K562 (cell line): ENCODE measurements around the gene EML3. TPM values are rescaled to one million over a fixed set of nuclear protein-coding genes. Genes with fewer than 3 reads are reported as not detected.

ENCODE experiments used
- BCL6 ChIP-seq: fragments of 250-450 bp; sonication (Bioruptor Pico); IDR thresholded peaks from 2 replicates; pipeline ENCODE4 v1.4.0; 2020
- FIP1L1 ChIP-seq: fragments of 200-400 bp; formaldehyde crosslinking; IDR thresholded peaks from 2 replicates; pipeline ENCODE4 v1.6.1; 2018; ENCODE audit warnings: mild to moderate bottlenecking, low read depth, low read length; ENCODE audit not compliant: poor library complexity, severe bottlenecking
- FOXK1 ChIP-seq: sonication (generic); formaldehyde crosslinking; IDR thresholded peaks from 2 replicates; pipeline ENCODE4 v1.8.0; 2022; ENCODE audit warnings: missing genetic modification reagents, mild to moderate bottlenecking, borderline replicate concordance
- KAT8 ChIP-seq: fragments of 450-650 bp; IDR thresholded peaks from 2 replicates; pipeline ENCODE4 v1.6.1; 2016; ENCODE audit warnings: low read depth, mild to moderate bottlenecking
- PHF8 ChIP-seq: fragments of 200-600 bp; sonication (generic); IDR thresholded peaks from 2 replicates; pipeline ENCODE4 v1.6.1; 2012; ENCODE audit warnings: mixed run types, mild to moderate bottlenecking, inconsistent platforms, low read length, moderate library complexity, borderline replicate concordance
- RERE ChIP-seq: sonication (generic); formaldehyde crosslinking; IDR thresholded peaks from 2 replicates; pipeline ENCODE4 v1.8.0; 2023; ENCODE audit warnings: missing genetic modification reagents, mild to moderate bottlenecking, borderline replicate concordance
- RNF219 ChIP-seq: fragments of 250-450 bp; sonication (Bioruptor Pico); IDR thresholded peaks from 2 replicates; pipeline ENCODE4 v1.5.0; 2022; ENCODE audit warnings: mild to moderate bottlenecking
- TCFL5 ChIP-seq: fragments of 250-450 bp; sonication (Bioruptor Pico); conservative IDR thresholded peaks from 2 replicates; pipeline ENCODE4 v1.6.1; 2021; ENCODE audit warnings: mild to moderate bottlenecking, moderate library complexity, matching md5 sums
- polyA plus RNA-seq, 8 experiments: library from polyadenylated mRNA; depleted of rRNA in 4 of 8; stranded (reverse) in 5 of 8; unstranded in 3 of 8; fragments of >200 nt; fragmentation: Nextera tagmentation in 2 of 8; fragmentation: Illumina TruSeq in 1 of 8; extraction: Ambion mirVana in 2 of 8; extraction: Trizol in 1 of 8; gene quantifications; 2 replicates each; pipeline versions ENCODE4 v1.2.1 to v1.2.3, GENCODE V29; 2011 to 2014; ENCODE audit warnings: inconsistent platforms in 1 of 8, missing spikeins in 1 of 8
- total RNA-seq, 7 experiments: library from RNA; depleted of rRNA in 6 of 7; stranded (reverse); fragments of >200 nt in 6 of 7; fragmentation: Illumina TruSeq in 2 of 7; extraction: Trizol in 2 of 7; gene quantifications; 2 replicates each; pipeline versions ENCODE4 v1.2.1 to v1.2.3, GENCODE V29; 2011 to 2021; ENCODE audit warnings: low replicate concordance in 1 of 7
- TF ChIP-seq, protein P1 (sequence below): fragments of 450-650 bp; IDR thresholded peaks from 2 replicates; pipeline ENCODE4 v1.6.1; 2018; ENCODE audit not compliant: partially characterized antibody
- TF ChIP-seq, protein P2 (sequence below): sonication (generic); formaldehyde crosslinking; IDR thresholded peaks from 2 replicates; pipeline ENCODE4 v1.8.0; 2023; ENCODE audit warnings: mild to moderate bottlenecking, missing genetic modification reagents

EML3 gene
- total and polyA plus RNA-seq, 9 of the 15 experiments (the other 6 are each of a cell fraction or from before 2014, with no cell fraction given): 0.32 to 90.5 (median 26.4) TPM

- TF ChIP-seq RERE (CRISPR knock-in tag) (no peak), BCL6 (no peak), KAT8 (no peak), RNF219 (CRISPR knock-in tag) (no peak), FIP1L1 (no peak), TCFL5 (CRISPR knock-in tag) (no peak), FOXK1 (CRISPR knock-in tag) (0 out of 2 replicates have a peak, but pooled peaks have one; percentile 22), PHF8 (no peak)
- TF ChIP-seq, protein P1, sequence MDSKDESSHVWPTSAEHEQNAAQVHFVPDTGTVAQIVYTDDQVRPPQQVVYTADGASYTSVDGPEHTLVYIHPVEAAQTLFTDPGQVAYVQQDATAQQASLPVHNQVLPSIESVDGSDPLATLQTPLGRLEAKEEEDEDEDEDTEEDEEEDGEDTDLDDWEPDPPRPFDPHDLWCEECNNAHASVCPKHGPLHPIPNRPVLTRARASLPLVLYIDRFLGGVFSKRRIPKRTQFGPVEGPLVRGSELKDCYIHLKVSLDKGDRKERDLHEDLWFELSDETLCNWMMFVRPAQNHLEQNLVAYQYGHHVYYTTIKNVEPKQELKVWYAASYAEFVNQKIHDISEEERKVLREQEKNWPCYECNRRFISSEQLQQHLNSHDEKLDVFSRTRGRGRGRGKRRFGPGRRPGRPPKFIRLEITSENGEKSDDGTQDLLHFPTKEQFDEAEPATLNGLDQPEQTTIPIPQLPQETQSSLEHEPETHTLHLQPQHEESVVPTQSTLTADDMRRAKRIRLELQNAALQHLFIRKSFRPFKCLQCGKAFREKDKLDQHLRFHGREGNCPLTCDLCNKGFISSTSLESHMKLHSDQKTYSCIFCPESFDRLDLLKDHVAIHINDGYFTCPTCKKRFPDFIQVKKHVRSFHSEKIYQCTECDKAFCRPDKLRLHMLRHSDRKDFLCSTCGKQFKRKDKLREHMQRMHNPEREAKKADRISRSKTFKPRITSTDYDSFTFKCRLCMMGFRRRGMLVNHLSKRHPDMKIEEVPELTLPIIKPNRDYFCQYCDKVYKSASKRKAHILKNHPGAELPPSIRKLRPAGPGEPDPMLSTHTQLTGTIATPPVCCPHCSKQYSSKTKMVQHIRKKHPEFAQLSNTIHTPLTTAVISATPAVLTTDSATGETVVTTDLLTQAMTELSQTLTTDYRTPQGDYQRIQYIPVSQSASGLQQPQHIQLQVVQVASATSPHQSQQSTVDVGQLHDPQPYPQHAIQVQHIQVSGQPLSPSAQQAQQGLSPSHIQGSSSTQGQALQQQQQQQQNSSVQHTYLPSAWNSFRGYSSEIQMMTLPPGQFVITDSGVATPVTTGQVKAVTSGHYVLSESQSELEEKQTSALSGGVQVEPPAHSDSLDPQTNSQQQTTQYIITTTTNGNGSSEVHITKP: peak; percentile 6
- TF ChIP-seq, protein P2, sequence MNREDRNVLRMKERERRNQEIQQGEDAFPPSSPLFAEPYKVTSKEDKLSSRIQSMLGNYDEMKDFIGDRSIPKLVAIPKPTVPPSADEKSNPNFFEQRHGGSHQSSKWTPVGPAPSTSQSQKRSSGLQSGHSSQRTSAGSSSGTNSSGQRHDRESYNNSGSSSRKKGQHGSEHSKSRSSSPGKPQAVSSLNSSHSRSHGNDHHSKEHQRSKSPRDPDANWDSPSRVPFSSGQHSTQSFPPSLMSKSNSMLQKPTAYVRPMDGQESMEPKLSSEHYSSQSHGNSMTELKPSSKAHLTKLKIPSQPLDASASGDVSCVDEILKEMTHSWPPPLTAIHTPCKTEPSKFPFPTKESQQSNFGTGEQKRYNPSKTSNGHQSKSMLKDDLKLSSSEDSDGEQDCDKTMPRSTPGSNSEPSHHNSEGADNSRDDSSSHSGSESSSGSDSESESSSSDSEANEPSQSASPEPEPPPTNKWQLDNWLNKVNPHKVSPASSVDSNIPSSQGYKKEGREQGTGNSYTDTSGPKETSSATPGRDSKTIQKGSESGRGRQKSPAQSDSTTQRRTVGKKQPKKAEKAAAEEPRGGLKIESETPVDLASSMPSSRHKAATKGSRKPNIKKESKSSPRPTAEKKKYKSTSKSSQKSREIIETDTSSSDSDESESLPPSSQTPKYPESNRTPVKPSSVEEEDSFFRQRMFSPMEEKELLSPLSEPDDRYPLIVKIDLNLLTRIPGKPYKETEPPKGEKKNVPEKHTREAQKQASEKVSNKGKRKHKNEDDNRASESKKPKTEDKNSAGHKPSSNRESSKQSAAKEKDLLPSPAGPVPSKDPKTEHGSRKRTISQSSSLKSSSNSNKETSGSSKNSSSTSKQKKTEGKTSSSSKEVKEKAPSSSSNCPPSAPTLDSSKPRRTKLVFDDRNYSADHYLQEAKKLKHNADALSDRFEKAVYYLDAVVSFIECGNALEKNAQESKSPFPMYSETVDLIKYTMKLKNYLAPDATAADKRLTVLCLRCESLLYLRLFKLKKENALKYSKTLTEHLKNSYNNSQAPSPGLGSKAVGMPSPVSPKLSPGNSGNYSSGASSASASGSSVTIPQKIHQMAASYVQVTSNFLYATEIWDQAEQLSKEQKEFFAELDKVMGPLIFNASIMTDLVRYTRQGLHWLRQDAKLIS (CRISPR knock-in tag): 0 out of 2 replicates have a peak, but pooled peaks have one; percentile 16
These were observed 39.8 kb upstream of the EML3 start (continued) for GRCh38 chr11:62652161-62653006.
